GM12874 (cell line): ENCODE data around the gene AQP5.

ENCODE experiments used
- CTCF ChIP-seq: IDR thresholded peaks from 2 replicates; pipeline ENCODE4 v1.5.1; 2011; ENCODE audit warnings: low read depth, mild to moderate bottlenecking, control low read depth, low read length, moderate library complexity; ENCODE audit not compliant: insufficient read depth

The AQP5 gene

GRCh38 chr12:49970658-49971057 is 9.0 kb downstream of the AQP5 start:
- no peak for TF ChIP-seq CTCF

- TF ChIP-seq CTCF, result no peak
Measured at GRCh38 chr12:49971141-49971540, 9.5 kb downstream of the AQP5 start.

- no peak for TF ChIP-seq CTCF
Measured at GRCh38 chr12:49972129-49972528, 10.5 kb downstream of the AQP5 start.

- TF ChIP-seq CTCF, result no peak
Measured at GRCh38 chr12:49972641-49973360, 11.1 kb downstream of the AQP5 start, which contains the start of gene AQP6. TSS of gene AQP6 (plus strand) at chr12:49972947. CDS start at chr12:49973174, 227 bp downstream.

GRCh38 chr12:49973361-49973830 is 11.7 kb downstream of the AQP5 start:
- TF ChIP-seq CTCF, result no peak

- no peak for TF ChIP-seq CTCF
Measured at GRCh38 chr12:49974231-49974675, 12.6 kb downstream of the AQP5 start.

GRCh38 chr12:49974677-49975317 is 13.1 kb downstream of the AQP5 start:
- TF ChIP-seq CTCF, result no peak
